Activated naive CD4-positive, alpha-beta T cell (primary cell): Measurements from ENCODE around the gene TMEM53.

Experiments
- DNase-seq, 4 experiments: peaks; one replicate each; lab custom pipeline; 2025; lab: John Stamatoyannopoulos, UW

TMEM53 gene

GRCh38 chr1:44628962-44629756 is 45.1 kb downstream of the TMEM53 start:
- DNase-seq: no peak

- no peak for DNase-seq
These were observed 48.9 kb downstream of the TMEM53 start for GRCh38 chr1:44625348-44625747.

- DNase-seq: no peak
These were observed 49.9 kb downstream of the TMEM53 start for GRCh38 chr1:44624268-44624901.

- no peak for DNase-seq
These were observed 52.4 kb downstream of the TMEM53 start for GRCh38 chr1:44621841-44622286.

- no peak for DNase-seq
These were observed 54.2 kb downstream of the TMEM53 start for GRCh38 chr1:44620072-44620471.

- no peak for DNase-seq
These were observed 54.9 kb downstream of the TMEM53 start for GRCh38 chr1:44619261-44619900.

- no peak for DNase-seq
These were observed 56.6 kb downstream of the TMEM53 start for GRCh38 chr1:44617703-44618029.

- DNase-seq: no peak
These were observed 57.1 kb downstream of the TMEM53 start for GRCh38 chr1:44616991-44617702.

- DNase-seq: no peak
These were observed 57.8 kb downstream of the TMEM53 start for GRCh38 chr1:44616284-44616990.

- no peak for DNase-seq
These were observed 60.3 kb downstream of the TMEM53 start for GRCh38 chr1:44613941-44614340.

GRCh38 chr1:44611866-44612265 is 62.4 kb downstream of the TMEM53 start:
- no peak for DNase-seq

GRCh38 chr1:44611419-44611818 is 62.9 kb downstream of the TMEM53 start:
- DNase-seq: no peak

GRCh38 chr1:44610527-44611148 is 63.6 kb downstream of the TMEM53 start:
- DNase-seq: no peak

GRCh38 chr1:44609768-44610526 is 64.3 kb downstream of the TMEM53 start:
- no peak for DNase-seq

GRCh38 chr1:44609412-44609767 is 64.9 kb downstream of the TMEM53 start:
- peak in 2 of 4 experiments; percentile 19 to 23 for DNase-seq

GRCh38 chr1:44608141-44608540 is 66.1 kb downstream of the TMEM53 start:
- DNase-seq: no peak

GRCh38 chr1:44606701-44607281 is 67.5 kb downstream of the TMEM53 start:
- DNase-seq: no peak

- DNase-seq: no peak
These were observed 68.2 kb downstream of the TMEM53 start for GRCh38 chr1:44605914-44606615.

- DNase-seq: no peak
These were observed 69.9 kb downstream of the TMEM53 start for GRCh38 chr1:44604157-44604955.
